Hematopoietic multipotent progenitor cell treated with erythropoietin and hydrocortisone succinate and interleukin-3 and kit ligand, for 17 days (in vitro differentiated cells): ENCODE data around the gene THAP3.

Experiments used
- DNase-seq: peaks from one replicate; pipeline ENCODE4 v3.0.0-alpha.2; 2015; ENCODE audit warnings: low spot score

The THAP3 gene

DNA sequence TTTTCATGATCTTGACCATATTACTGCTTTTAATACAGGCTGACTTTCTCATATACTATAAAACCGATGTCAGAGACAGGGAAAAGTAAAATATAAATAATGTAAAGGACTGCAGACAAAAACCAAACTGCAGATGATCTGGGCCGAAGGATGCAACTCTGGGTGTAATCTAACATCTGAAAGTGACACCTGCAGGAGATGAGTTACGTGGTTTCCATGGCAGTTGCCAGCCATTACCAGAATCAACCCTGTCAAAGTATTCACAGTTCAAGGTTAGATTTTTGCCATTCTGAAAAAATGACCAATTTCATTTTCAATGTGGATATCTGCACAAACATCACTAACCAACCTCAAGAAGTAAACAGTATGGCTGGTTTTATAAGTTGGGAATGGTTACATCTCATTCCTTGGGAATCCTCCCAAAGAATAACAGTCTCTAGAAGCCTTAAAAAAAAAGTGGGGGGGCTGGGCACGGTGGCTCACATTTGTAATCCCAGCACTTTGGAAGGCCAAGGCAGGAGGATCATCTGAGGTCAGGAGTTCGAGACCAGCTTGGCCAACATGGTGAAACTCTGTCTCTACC, 49.2 kb downstream of the THAP3 start:
- DNase-seq = no peak

DNA sequence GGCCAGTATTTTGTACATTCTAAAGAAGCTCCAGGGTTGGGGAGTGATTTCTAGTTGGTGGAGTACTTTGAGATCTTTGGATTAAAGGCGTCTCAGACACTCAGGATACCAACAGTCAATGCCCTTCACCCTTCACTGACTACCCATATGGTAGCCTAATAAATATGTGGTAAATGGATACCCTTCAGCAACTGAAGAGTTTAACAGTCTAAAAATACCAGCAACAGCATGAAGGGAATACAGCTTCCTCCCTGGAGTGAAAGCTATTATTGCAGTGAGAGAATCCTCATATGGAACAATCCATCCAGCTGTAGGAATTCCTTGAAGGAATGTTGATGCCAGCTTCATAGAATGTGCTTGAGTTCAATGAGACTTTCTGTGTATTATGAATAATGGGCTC, 50.1 kb downstream of the THAP3 start:
- DNase-seq = no peak

DNA sequence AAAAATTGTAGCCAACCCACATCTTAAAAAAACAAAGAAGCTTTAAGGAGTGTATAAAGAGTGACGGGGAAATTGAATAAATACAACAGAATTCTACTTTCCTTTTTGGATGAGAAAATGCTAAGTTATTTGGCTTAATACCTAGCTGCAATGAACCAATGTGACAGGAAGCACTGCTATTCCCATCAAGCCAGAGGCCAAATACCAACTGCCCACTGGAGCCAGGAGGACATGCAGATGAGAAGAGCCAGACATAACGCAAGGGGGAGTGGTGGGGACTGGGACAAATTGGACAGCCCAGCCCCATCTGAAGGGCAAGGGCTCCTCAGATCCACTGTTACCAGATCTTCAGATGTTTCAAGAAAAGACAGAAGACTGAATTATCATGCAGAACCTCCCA, 51.3 kb downstream of the THAP3 start:
- DNase-seq = no peak
